Measurements from ENCODE around the gene LIX1.

DNA sequence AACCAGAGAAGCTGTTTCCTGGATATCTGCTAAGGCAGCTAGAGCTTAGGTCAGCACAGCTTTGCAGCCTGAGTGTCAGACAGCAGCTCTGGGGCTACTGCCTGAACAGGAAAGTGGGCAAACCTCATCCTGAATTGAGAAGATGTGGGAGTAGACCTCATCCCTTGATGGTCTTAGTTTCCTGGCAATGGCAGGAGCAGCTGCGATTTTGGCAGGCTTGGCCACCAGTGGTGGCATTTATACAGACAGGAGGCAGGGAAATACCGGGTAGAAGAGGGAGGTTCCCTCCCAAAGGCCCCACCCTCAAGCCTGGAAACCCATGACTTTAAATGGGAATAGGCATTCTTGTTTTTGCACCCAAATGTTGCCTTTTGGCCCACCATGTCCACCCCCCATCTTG lies 69.7 kb downstream of the LIX1 start:
- TF ChIP-seq, protein P1, sequence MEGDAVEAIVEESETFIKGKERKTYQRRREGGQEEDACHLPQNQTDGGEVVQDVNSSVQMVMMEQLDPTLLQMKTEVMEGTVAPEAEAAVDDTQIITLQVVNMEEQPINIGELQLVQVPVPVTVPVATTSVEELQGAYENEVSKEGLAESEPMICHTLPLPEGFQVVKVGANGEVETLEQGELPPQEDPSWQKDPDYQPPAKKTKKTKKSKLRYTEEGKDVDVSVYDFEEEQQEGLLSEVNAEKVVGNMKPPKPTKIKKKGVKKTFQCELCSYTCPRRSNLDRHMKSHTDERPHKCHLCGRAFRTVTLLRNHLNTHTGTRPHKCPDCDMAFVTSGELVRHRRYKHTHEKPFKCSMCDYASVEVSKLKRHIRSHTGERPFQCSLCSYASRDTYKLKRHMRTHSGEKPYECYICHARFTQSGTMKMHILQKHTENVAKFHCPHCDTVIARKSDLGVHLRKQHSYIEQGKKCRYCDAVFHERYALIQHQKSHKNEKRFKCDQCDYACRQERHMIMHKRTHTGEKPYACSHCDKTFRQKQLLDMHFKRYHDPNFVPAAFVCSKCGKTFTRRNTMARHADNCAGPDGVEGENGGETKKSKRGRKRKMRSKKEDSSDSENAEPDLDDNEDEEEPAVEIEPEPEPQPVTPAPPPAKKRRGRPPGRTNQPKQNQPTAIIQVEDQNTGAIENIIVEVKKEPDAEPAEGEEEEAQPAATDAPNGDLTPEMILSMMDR (IDR thresholded peaks at IDR 0.05; ENCODE audit: low read length): no peak
- TF ChIP-seq EZH2 (IDR thresholded peaks at IDR 0.05; ENCODE audit: borderline replicate concordance, low read length): no peak

Measured in OCI-LY1 (cell line).